Ovary (tissue), 10 donors: Measurements from ENCODE around the gene DTX1. TPM values are rescaled to one million over a fixed set of nuclear protein-coding genes. Genes with fewer than 3 reads are reported as not detected.

Experiments
- DNase-seq, 5 donors: peaks; one replicate each; pipeline ENCODE4 v3.0.0-alpha.2; 2019 to 2020
- H3K27ac ChIP-seq, 2 donors: fragments of 200-600 bp; one replicate each; pipeline versions ENCODE4 v1.5.1 to v1.8.0; 2019 to 2022
- H3K27me3 ChIP-seq: fragments of 200-600 bp; one replicate; pipeline ENCODE4 v1.8.0; 2022
- H3K36me3 ChIP-seq: fragments of 200-600 bp; sonication (generic); one replicate; pipeline ENCODE4 v1.5.1; 2019
- H3K4me1 ChIP-seq: one replicate; pipeline ENCODE4 v1.8.1; 2013; ENCODE audit warnings: mild to moderate bottlenecking, moderate library complexity; ENCODE audit not compliant: insufficient read depth
- H3K4me3 ChIP-seq: fragments of 200-600 bp; sonication (generic); one replicate; pipeline ENCODE4 v1.5.1; 2017
- H3K9me3 ChIP-seq, 2 donors: fragments of 200-600 bp in 1 of 2; sonication (generic) in 1 of 2; one replicate each; pipeline versions ENCODE4 v1.5.1 to v1.8.1; 2013 to 2019; ENCODE audit warnings: mild to moderate bottlenecking in 1 of 2, moderate library complexity in 1 of 2
- EP300 ChIP-seq: sonication (generic); formaldehyde crosslinking; IDR thresholded peaks from one replicate; pipeline ENCODE4 v1.6.1; 2017; ENCODE audit warnings: antibody characterized with exemption
- POLR2A ChIP-seq: fragments of 450-650 bp; IDR thresholded peaks from one replicate; pipeline ENCODE4 v1.6.1; 2017; ENCODE audit warnings: antibody characterized with exemption, mild to moderate bottlenecking, moderate library complexity
- WGBS, 3 donors: extraction: QIAGEN DNeasy Blood & Tissue Kit in 1 of 3; methylation state at CpG; one replicate each; pipeline versions ENCODE4 v1.1.5 to v1.1.7; 2013 to 2017; 5-methylcytosine and 5-hydroxymethylcytosine counted together
- intact Hi-C, 4 donors: fragments of 100-400 bp; cut with DNase I; formaldehyde crosslinking; loops; one replicate each; pipeline versions ENCODE4 v1.11.0 to v1.15.1; 2022 to 2023
- long read RNA-seq, 3 donors: library from polyadenylated mRNA in 2 of 3; unstranded in 2 of 3; transcript quantifications; one replicate each; pipeline ENCODE4 v2.0.0 and lab custom pipeline, GENCODE V29; 2021 to 2026
- polyA plus RNA-seq, 2 donors: library from polyadenylated mRNA; stranded (reverse); fragments of 200-250 nt in 1 of 2; fragments of 350-450 nt in 1 of 2; fragmentation: Illumina TruSeq in 1 of 2; extraction: RNeasy Lipid Tissue Mini Kit (QIAGEN cat#74804) in 1 of 2; gene quantifications; one replicate each; pipeline ENCODE4 v1.2.3, GENCODE V29; 2013 to 2014
- total RNA-seq, 7 donors: library from RNA; depleted of rRNA in 2 of 7; stranded (reverse); fragments of >200 nt in 2 of 7; fragmentation: NEBNext Ultra II Directional in 3 of 7; extraction: Animal tissue kit (Norgen Biotek cat#: 25700) in 3 of 7; gene quantifications; one replicate each; pipeline versions ENCODE4 v1.1.0 to v1.2.4, GENCODE V29; 2016 to 2023
- TF ChIP-seq, protein P1 (sequence below), 3 donors: fragments of 450-650 bp in 2 of 3; fragments of 200-600 bp in 1 of 3; IDR thresholded peaks; one replicate each; pipeline versions ENCODE4 v1.5.1 to v1.8.0; 2016 to 2022; ENCODE audit warnings: antibody characterized with exemption in 3 of 3, mild to moderate bottlenecking in 1 of 3
- donor health status: DM: no; HTN: no; CAD: no; lungs with moderate emphysema.
- donor health status: DM: no; HTN: no; CAD: no.
- donor health status: Bipolar disorder and iron deficiency.
- donor health status: DM: yes; HTN: yes; CAD: no.
- donor health status: DM: no; HTN: no; CAD: no.
- donor health status: DM: yes; HTN: yes; CAD: no.

DTX1 gene
- total RNA-seq (1 to 10 TPM in 4 of 7 donors, under 1 TPM in 3; 0.56 to 5.5 (median 1.5) TPM), polyA plus RNA-seq (1 to 10 TPM; 2.1 to 2.4 TPM)
- long read RNA-seq, donor 1 = 0 reads
- long read RNA-seq, donor 2 = 0 reads
- long read RNA-seq, donor 3, partial matches to known transcripts = 2 of 8 reads
- long read RNA-seq, donor 3, other reads (novel, unspliced or antisense) = 4 of 8 reads

DNA sequence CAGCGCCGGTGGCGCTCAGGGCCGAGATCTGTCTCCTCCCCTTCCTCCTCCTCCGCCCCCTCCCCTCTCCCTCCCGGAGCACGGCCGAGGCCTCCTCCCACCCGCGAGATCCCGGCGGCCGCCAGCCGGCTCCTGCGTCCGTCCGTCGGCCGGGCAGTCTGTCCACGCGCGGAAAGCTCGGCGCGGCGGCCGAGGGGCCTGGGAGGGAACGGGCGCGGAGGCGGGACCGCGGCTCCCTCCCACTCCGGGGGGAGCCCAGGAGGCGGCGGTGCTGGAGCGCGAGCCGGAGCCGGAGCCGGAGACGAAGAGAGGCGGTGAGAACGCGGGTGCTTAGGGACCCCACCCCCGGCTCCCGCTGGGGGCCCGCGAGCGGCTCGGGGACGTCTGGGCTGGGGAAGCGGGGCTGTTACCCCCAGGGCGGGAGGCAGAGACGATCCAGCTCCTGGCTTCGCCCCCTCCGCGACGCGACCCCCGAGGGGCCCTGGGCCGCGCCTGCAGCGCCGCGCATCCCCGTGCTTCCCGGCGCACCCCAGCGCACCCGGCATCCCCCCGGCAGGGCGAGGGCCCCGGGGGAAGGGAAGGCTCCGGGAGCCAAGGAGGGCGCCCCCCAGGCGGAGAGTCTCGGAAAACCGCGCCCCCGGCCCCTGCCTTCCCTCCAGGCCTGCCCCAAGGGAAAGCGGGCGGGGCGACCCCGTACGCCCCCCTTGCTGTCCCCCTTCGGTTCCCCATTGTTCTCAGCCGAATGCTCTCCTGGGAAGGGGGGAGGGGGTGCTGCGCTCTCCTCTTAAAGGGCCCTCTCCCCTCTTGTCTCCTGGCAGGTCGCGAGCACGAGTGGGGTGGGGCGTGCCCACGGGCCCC is at the start of gene DTX1:
Gene DTX1 (plus strand): TSS at position 100 of the 858 bp plus-strand sequence. CDS start 1,463 bp downstream, outside the sequence.
- intact Hi-C loops = no loop called here
- TF ChIP-seq POLR2A = no peak
- TF ChIP-seq EP300 = no peak
- TF ChIP-seq, protein P1, sequence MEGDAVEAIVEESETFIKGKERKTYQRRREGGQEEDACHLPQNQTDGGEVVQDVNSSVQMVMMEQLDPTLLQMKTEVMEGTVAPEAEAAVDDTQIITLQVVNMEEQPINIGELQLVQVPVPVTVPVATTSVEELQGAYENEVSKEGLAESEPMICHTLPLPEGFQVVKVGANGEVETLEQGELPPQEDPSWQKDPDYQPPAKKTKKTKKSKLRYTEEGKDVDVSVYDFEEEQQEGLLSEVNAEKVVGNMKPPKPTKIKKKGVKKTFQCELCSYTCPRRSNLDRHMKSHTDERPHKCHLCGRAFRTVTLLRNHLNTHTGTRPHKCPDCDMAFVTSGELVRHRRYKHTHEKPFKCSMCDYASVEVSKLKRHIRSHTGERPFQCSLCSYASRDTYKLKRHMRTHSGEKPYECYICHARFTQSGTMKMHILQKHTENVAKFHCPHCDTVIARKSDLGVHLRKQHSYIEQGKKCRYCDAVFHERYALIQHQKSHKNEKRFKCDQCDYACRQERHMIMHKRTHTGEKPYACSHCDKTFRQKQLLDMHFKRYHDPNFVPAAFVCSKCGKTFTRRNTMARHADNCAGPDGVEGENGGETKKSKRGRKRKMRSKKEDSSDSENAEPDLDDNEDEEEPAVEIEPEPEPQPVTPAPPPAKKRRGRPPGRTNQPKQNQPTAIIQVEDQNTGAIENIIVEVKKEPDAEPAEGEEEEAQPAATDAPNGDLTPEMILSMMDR (IDR thresholded peaks at IDR 0.05) = no peak
- Histone ChIP-seq H3K4me1 (peaks cover 2% of the 10 kb centered on the region), H3K9me3 (no peaks in the 10 kb centered on the region), H3K27ac (no peak within 1 kb of the TSS), H3K27me3 (no peaks in the 10 kb centered on the region), H3K36me3 (no peaks in the 10 kb centered on the region), H3K4me3 (peak within 1 kb of the TSS; percentile 34)
- 1% methylated on average over 52 to 94 of the region's 94 CpGs for WGBS, 3 donors
- DNase-seq = peak in 1 of 5 donors; percentile 31

DNA sequence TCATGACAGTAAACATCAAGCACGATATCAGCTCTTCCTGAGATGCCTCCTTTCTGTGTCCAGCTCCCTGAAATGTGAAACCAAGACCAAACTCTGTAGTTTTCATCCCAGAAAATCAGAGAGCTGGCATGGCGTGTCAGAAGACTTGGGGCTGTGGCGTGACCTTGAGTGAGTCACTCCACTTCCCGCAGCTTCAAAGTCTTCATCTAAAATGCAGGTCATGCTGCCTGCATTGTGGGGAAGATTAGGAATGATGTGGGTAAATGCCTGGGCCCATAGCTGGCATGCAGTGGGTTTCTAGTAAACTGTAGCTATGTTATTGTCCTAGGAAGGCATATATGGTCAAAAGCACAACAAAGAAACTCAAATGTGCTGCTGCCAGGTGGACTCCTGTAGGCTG is 49.4 kb upstream of the DTX1 start:
- H3K27me3 ChIP-seq = no peaks in the 10 kb centered on the region
- intact Hi-C loops = no loop called here
- no peak overlapping the region for H3K4me3 ChIP-seq
- no peak overlapping the region for H3K27ac ChIP-seq
- DNase-seq = no peak
- WGBS, 3 donors = 50 to 78% (median 60%) methylated on average over 4 of the region's 4 CpGs
- no peak for TF ChIP-seq EP300
- no peaks in the 10 kb centered on the region for H3K9me3 ChIP-seq
- H3K36me3 ChIP-seq = no peaks in the 10 kb centered on the region
- H3K4me1 ChIP-seq = no peaks in the 10 kb centered on the region

DNA sequence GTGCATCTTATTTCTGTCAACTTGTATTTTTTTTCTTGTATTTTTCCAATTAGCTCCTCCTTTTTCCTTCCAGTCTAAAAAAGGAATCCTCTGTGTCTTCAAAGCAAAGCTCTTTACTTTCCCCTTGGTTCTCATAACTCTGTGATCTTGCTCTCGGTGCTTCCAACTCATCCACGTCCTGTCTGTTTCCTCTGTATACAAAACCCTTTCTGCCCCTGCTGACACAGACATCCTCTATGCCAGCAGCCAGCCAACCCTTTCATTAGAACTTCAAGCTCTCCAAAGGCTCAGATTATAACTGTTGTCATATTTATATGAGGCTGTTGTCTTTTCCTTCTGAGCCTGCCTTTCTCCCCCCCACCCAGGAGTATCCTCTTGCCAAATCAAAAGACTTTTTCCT is 45.8 kb upstream of the DTX1 start:
- no peak overlapping the region for H3K27ac ChIP-seq
- no peak for TF ChIP-seq POLR2A
- TF ChIP-seq, protein P1 (IDR thresholded peaks at IDR 0.05) = no peak
- TF ChIP-seq EP300 = no peak
- DNase-seq = no peak
- intact Hi-C loops = no loop called here
- no peaks in the 10 kb centered on the region for H3K27me3 ChIP-seq
- H3K9me3 ChIP-seq = no peaks in the 10 kb centered on the region
- H3K4me3 ChIP-seq = no peak overlapping the region
- 74 to 79% (median 78%) methylated on average over 2 of the region's 2 CpGs for WGBS, 3 donors
- no peaks in the 10 kb centered on the region for H3K4me1 ChIP-seq
- H3K36me3 ChIP-seq = no peaks in the 10 kb centered on the region

DNA sequence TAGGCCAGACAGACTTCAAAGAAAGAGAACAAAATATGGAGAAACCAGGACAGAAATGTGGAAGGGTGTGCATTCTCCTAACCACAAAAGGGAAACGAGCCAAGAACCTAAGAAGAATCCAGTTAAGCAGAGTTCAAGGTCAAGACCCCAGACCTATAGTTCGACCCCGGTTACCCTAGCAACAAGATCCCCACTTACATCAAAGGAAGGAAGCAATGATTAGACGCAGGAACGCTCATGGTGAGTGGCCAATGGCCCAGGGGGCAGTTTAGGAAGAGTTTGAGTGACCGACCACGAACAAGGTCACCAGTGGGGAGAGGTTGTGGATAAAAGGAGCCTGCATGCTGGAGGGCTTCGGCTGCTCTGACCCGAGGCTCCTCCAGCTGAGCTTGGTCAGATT is 42.0 kb upstream of the DTX1 start:
- no peaks in the 10 kb centered on the region for H3K9me3 ChIP-seq
- no peaks in the 10 kb centered on the region for H3K27me3 ChIP-seq
- TF ChIP-seq POLR2A (no peak), EP300 (no peak)
- TF ChIP-seq, protein P1 (IDR thresholded peaks at IDR 0.05) = no peak
- H3K4me1 ChIP-seq = no peaks in the 10 kb centered on the region
- no peak overlapping the region for H3K27ac ChIP-seq
- 44 to 64% (median 45%) methylated on average over 9 of the region's 9 CpGs for WGBS, 3 donors
- no peak for DNase-seq
- intact Hi-C loops = no loop called here
- H3K36me3 ChIP-seq = no peaks in the 10 kb centered on the region
- no peak overlapping the region for H3K4me3 ChIP-seq

DNA sequence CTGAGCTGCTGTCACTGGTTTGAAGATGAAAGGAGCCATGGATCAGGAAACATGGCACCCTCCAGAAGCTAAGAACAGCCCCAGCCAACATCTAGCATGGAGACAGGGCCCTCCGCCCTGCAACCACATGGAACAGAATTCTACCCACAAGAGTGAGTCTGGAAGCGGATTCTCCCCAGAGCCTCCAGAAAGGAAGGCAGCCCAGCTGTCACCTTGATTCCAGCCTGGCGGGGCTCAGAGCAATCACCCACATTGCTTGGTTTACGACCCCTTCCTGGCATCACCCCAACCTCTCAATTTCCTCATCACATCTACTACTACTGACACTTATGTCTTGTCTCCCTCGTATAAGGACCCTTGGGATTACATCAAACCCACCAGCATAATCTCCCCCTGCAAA is 39.7 kb upstream of the DTX1 start:
- Histone ChIP-seq H3K27me3 (no peaks in the 10 kb centered on the region), H3K4me3 (no peak overlapping the region), H3K27ac (no peak overlapping the region), H3K9me3 (no peaks in the 10 kb centered on the region), H3K4me1 (no peaks in the 10 kb centered on the region), H3K36me3 (no peaks in the 10 kb centered on the region)
- TF ChIP-seq, protein P1 (IDR thresholded peaks at IDR 0.05) = no peak
- TF ChIP-seq POLR2A (no peak), EP300 (no peak)
- 75 to 79% (median 76%) methylated on average over 5 of the region's 5 CpGs for WGBS, 3 donors
- no peak for DNase-seq
- intact Hi-C loops = no loop called here
